ENCODE measurements around the gene CASP7. TPM values are rescaled to one million over a fixed set of nuclear protein-coding genes. Genes with fewer than 3 reads are reported as not detected.

CASP7 gene
- total RNA-seq, result 11.6 and 12.8 TPM in 2 replicates
- long read RNA-seq, transcript CASP7-211 (7 exons, 2,467 nt), result minor isoform, 38 of 121 reads
- long read RNA-seq, transcript CASP7-203 (7 exons, 2,377 nt), result major isoform, 68 of 121 reads
- long read RNA-seq, partial matches to known transcripts, result 3 of 121 reads
- long read RNA-seq, other reads (novel, unspliced or antisense), result 7 of 121 reads

GRCh38 chr10:113679463-113680189, at the start of gene CASP7:
CASP7 (plus strand) TSS chr10:113679912; CDS start chr10:113697494, 17,582 bp downstream.
- H3K27ac Mint-ChIP-seq, result peak within 1 kb of the TSS; percentile 91
- H3K36me3 Mint-ChIP-seq (ENCODE audit: insufficient read depth), result peaks cover 10% of the 10 kb centered on the region
- H3K4me1 Mint-ChIP-seq (ENCODE audit: low read depth), result peaks cover 4% of the 10 kb centered on the region
- peak; percentile 49 for TF ChIP-seq CTCF (IDR thresholded peaks at IDR 0.05; ENCODE audit: unreplicated experiment)
- DNase-seq (ENCODE audit: low spot score, unreplicated experiment), result peak; percentile 67
- peak within 1 kb of the TSS; percentile 94 for H3K4me3 Mint-ChIP-seq (ENCODE audit: low read depth)
- peaks cover 4% of the 10 kb centered on the region for H3K9me3 Mint-ChIP-seq (ENCODE audit: low read depth)
- H3K27me3 Mint-ChIP-seq, result no peaks in the 10 kb centered on the region

- peaks cover 8% of the 10 kb centered on the region for H3K9me3 Mint-ChIP-seq (ENCODE audit: low read depth)
- H3K36me3 Mint-ChIP-seq (ENCODE audit: insufficient read depth), result no peaks in the 10 kb centered on the region
- peaks cover 24% of the 10 kb centered on the region for H3K4me1 Mint-ChIP-seq (ENCODE audit: low read depth)
- H3K4me3 Mint-ChIP-seq (ENCODE audit: low read depth), result no peak overlapping the region
- peak overlapping the region; percentile 76 for H3K27ac Mint-ChIP-seq
- H3K27me3 Mint-ChIP-seq, result peaks cover 17% of the 10 kb centered on the region
- no peak for DNase-seq (ENCODE audit: low spot score, unreplicated experiment)
- no peak for TF ChIP-seq CTCF (IDR thresholded peaks at IDR 0.05; ENCODE audit: unreplicated experiment)
These were observed 48.7 kb upstream of the CASP7 start for GRCh38 chr10:113630929-113631533.

GRCh38 chr10:113631684-113632367, 47.9 kb upstream of the CASP7 start:
- H3K4me3 Mint-ChIP-seq (ENCODE audit: low read depth), result peak overlapping the region; percentile 8
- H3K9me3 Mint-ChIP-seq (ENCODE audit: low read depth), result peaks cover 8% of the 10 kb centered on the region
- H3K36me3 Mint-ChIP-seq (ENCODE audit: insufficient read depth), result no peaks in the 10 kb centered on the region
- H3K27ac Mint-ChIP-seq, result peak overlapping the region; percentile 76
- DNase-seq (ENCODE audit: low spot score, unreplicated experiment), result no peak
- peaks cover 15% of the 10 kb centered on the region for H3K27me3 Mint-ChIP-seq
- TF ChIP-seq CTCF (IDR thresholded peaks at IDR 0.05; ENCODE audit: unreplicated experiment), result no peak
- peaks cover 24% of the 10 kb centered on the region for H3K4me1 Mint-ChIP-seq (ENCODE audit: low read depth)

GRCh38 chr10:113639966-113640365, 39.7 kb upstream of the CASP7 start:
- Mint-ChIP-seq H3K27me3 (peaks cover 6% of the 10 kb centered on the region), H3K4me3 (ENCODE audit: low read depth) (no peak overlapping the region), H3K9me3 (ENCODE audit: low read depth) (peaks cover 2% of the 10 kb centered on the region), H3K36me3 (ENCODE audit: insufficient read depth) (no peaks in the 10 kb centered on the region), H3K27ac (no peak overlapping the region), H3K4me1 (ENCODE audit: low read depth) (peaks cover 11% of the 10 kb centered on the region)
- DNase-seq (ENCODE audit: low spot score, unreplicated experiment), result no peak
- TF ChIP-seq CTCF (IDR thresholded peaks at IDR 0.05; ENCODE audit: unreplicated experiment), result no peak

GRCh38 chr10:113641702-113642101, 38.0 kb upstream of the CASP7 start:
- Mint-ChIP-seq H3K27ac (no peak overlapping the region), H3K4me3 (ENCODE audit: low read depth) (no peak overlapping the region), H3K9me3 (ENCODE audit: low read depth) (no peaks in the 10 kb centered on the region), H3K36me3 (ENCODE audit: insufficient read depth) (no peaks in the 10 kb centered on the region), H3K4me1 (ENCODE audit: low read depth) (peaks cover 11% of the 10 kb centered on the region), H3K27me3 (no peaks in the 10 kb centered on the region)
- TF ChIP-seq CTCF (IDR thresholded peaks at IDR 0.05; ENCODE audit: unreplicated experiment), result no peak
- DNase-seq (ENCODE audit: low spot score, unreplicated experiment), result no peak

All from progenitor cell of endocrine pancreas (in vitro differentiated cells).